Lower lobe of right lung (tissue), 2 donors: ENCODE measurements around the gene RFX3. TPM values are rescaled to one million over a fixed set of nuclear protein-coding genes. Genes with fewer than 3 reads are reported as not detected.

Experiments used
- ATAC-seq, 2 donors: fragments of 200-7000 bp; cut with Tn5 transposase; one replicate each; pipeline ENCODE4 v1.9.1; 2020 to 2022; ENCODE audit warnings: mild to moderate bottlenecking in 2 of 2, moderate library complexity in 2 of 2
- DNase-seq: peaks from one replicate; pipeline ENCODE4 v3.0.0-alpha.2; 2020
- H3K27ac ChIP-seq: fragments of 200-600 bp; one replicate; pipeline ENCODE4 v1.8.0; 2022
- H3K27me3 ChIP-seq: fragments of 200-600 bp; one replicate; pipeline ENCODE4 v1.8.0; 2022; ENCODE audit warnings: low read depth
- H3K36me3 ChIP-seq: fragments of 200-600 bp; one replicate; pipeline ENCODE4 v1.8.0; 2022; ENCODE audit warnings: mild to moderate bottlenecking
- H3K4me1 ChIP-seq: fragments of 200-600 bp; one replicate; pipeline ENCODE4 v1.8.0; 2022
- H3K4me3 ChIP-seq: fragments of 200-600 bp; one replicate; pipeline ENCODE4 v1.8.0; 2022; ENCODE audit warnings: mild to moderate bottlenecking
- H3K9me3 ChIP-seq: fragments of 200-600 bp; one replicate; pipeline ENCODE4 v1.8.0; 2022
- intact Hi-C: fragments of 100-400 bp; cut with DNase I; formaldehyde crosslinking; loops from one replicate; pipeline ENCODE4 v1.11.0; 2022
- long read RNA-seq: library from polyadenylated mRNA; unstranded; transcript quantifications from one replicate; pipeline ENCODE4 v2.0.0, GENCODE V29; 2021
- total RNA-seq: library from RNA; stranded (reverse); fragmentation: NEBNext Ultra II Directional; extraction: Animal tissue kit (Norgen Biotek cat#: 25700); gene quantifications from one replicate; pipeline ENCODE4 v1.2.1, GENCODE V29; 2021
- TF ChIP-seq, protein P1 (sequence below): fragments of 200-600 bp; IDR thresholded peaks from one replicate; pipeline ENCODE4 v1.8.0; 2022; ENCODE audit warnings: antibody characterized with exemption, mild to moderate bottlenecking
- donor health status: DM: no; HTN: yes; CAD: no; lungs with severe emphysema.

The RFX3 gene
- 25.4 TPM for total RNA-seq
- long read RNA-seq, full-length matches to known transcripts = 1 of 13 reads
- long read RNA-seq, partial matches to known transcripts = 2 of 13 reads
- long read RNA-seq, other reads (novel, unspliced or antisense) = 10 of 13 reads

DNA sequence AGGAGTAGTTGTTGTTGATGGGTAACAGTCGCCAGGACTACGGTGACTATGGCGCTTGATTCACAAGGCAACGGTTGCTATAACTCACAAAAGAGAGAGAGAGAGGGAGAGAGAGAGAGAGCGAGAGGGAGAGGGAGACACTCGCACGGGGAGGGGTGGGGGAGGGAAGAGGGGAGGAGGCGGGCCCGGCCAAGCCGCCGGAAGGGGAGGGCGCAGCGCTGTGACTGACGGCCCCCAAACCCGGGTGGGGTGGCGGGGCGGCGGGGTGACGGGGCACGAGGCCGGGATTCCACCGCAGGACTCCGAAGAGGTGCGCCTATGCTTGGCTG is at the start of gene RFX3:
Gene RFX3, minus strand, starts transcription at position 166 of the 329 bp plus-strand sequence. CDS start 130,413 bp downstream, outside the sequence.
- ATAC-seq = peak; percentile 95 to 97

DNA sequence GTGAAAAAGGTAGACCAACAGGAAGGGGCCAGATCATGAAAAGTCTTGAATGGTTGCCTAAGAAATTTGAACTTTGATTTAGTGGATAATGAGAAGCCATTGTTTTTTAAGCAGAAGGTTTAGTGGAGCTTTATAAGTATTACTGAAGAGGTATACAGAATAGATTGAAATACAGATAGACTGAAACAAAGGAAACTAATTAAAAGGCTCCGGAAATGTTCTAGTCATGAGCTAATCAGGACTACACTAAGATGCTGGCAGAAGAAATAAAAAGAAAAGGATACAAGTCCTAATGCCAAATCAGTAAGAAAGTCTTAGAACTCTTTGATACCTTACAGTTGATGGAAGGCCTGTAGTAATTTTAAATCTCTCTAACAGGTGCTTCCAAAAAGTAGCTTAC is 45.7 kb upstream of the RFX3 start:
- no peak overlapping the region for H3K27ac ChIP-seq
- H3K36me3 ChIP-seq = no peaks in the 10 kb centered on the region
- no peaks in the 10 kb centered on the region for H3K27me3 ChIP-seq
- TF ChIP-seq, protein P1, sequence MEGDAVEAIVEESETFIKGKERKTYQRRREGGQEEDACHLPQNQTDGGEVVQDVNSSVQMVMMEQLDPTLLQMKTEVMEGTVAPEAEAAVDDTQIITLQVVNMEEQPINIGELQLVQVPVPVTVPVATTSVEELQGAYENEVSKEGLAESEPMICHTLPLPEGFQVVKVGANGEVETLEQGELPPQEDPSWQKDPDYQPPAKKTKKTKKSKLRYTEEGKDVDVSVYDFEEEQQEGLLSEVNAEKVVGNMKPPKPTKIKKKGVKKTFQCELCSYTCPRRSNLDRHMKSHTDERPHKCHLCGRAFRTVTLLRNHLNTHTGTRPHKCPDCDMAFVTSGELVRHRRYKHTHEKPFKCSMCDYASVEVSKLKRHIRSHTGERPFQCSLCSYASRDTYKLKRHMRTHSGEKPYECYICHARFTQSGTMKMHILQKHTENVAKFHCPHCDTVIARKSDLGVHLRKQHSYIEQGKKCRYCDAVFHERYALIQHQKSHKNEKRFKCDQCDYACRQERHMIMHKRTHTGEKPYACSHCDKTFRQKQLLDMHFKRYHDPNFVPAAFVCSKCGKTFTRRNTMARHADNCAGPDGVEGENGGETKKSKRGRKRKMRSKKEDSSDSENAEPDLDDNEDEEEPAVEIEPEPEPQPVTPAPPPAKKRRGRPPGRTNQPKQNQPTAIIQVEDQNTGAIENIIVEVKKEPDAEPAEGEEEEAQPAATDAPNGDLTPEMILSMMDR = no peak
- no peak for ATAC-seq
- H3K9me3 ChIP-seq = no peaks in the 10 kb centered on the region
- no peak overlapping the region for H3K4me3 ChIP-seq
- DNase-seq = no peak
- intact Hi-C loops = no loop called here
- no peaks in the 10 kb centered on the region for H3K4me1 ChIP-seq

More for the DNA sequence above, at the start of gene RFX3:
- Histone ChIP-seq H3K4me1 (peaks cover 22% of the 10 kb centered on the region), H3K27ac (peak within 1 kb of the TSS; percentile 100), H3K36me3 (no peaks in the 10 kb centered on the region), H3K4me3 (peak within 1 kb of the TSS; percentile 76), H3K9me3 (no peaks in the 10 kb centered on the region), H3K27me3 (no peaks in the 10 kb centered on the region)
- intact Hi-C loops = no loop called here
- TF ChIP-seq, protein P1 = no peak
- DNase-seq = peak; percentile 93

DNA sequence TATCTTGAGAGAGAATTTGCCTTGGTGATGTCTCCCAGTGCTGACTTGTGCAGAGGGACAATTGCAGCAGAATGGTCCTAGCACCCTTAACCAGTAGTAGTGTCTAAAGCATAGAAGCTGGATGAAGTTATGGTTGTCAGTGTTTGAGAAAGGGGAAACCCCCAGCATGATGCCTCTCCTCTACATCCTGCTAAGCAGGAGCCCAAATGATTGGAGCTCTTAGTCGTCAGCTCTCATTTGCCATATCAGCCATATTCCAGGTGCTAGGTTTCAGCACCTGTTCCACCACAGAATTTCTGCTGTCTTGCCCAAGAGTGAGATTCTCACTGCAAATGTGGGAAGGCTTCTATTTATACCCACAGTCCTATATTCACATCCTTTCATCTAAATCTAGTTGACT is 43.7 kb upstream of the RFX3 start:
- intact Hi-C loops = no loop called here
- TF ChIP-seq, protein P1 = no peak
- no peak for ATAC-seq

DNA sequence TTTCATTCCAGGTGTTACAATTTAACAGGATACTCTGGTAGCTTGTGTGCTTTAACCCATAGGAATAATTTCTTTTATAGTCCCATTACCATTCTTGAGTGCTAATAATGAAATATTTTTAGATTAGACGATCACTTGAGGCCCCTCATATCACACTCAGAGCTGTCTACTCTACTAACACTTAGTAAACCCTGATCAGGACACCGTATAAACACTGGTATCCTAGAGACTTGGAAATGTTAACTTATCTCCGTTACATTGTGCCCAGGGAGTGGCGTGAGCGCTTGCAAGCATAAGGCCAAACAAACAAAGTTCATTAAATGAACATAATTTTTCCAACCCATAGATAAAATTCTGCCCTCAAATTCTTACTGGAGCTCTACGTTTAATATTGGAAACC is 42.2 kb upstream of the RFX3 start:
- H3K9me3 ChIP-seq = no peaks in the 10 kb centered on the region
- ATAC-seq = no peak
- H3K36me3 ChIP-seq = no peaks in the 10 kb centered on the region
- TF ChIP-seq, protein P1 = no peak
- H3K4me3 ChIP-seq = no peak overlapping the region
- DNase-seq = no peak
- H3K4me1 ChIP-seq = no peaks in the 10 kb centered on the region
- intact Hi-C loops = no loop called here
- no peaks in the 10 kb centered on the region for H3K27me3 ChIP-seq
- no peak overlapping the region for H3K27ac ChIP-seq

More for the DNA sequence above, 43.7 kb upstream of the RFX3 start:
- no peak for DNase-seq
- H3K4me1 ChIP-seq = no peaks in the 10 kb centered on the region
- no peak overlapping the region for H3K4me3 ChIP-seq
- no peak overlapping the region for H3K27ac ChIP-seq
- no peaks in the 10 kb centered on the region for H3K27me3 ChIP-seq
- no peaks in the 10 kb centered on the region for H3K36me3 ChIP-seq
- no peaks in the 10 kb centered on the region for H3K9me3 ChIP-seq

DNA sequence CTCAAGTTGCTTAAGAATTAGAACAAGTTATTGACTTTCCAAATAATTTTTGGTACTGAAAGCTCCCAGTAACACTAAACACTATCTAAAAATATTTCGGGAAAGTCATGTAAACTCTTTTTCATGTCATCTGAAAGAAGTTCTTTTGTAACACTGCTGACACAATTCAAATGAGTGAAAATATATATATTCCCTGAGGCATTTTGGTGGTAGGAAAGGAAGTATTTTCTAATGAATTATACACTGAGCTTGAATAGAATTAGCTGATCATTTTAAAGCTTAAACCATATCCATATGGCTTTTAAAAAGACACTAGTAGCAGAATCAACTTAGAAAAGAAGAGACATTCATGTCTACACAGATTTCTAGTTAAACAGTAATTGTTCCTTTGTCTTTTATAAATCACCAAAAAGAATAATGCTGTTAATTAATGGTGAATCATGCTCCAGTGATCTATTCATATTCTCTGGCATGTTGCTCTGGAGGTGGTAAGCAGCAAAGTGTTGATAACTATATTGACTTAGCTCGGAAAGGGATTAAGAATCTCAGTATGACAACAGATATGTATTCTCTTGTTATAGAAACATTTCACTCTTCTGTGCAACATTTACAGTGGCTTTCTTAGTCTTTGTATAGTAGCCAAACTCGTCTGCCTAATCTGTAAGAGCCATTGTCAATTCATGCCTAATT is 27.4 kb upstream of the RFX3 start:
- ATAC-seq = no peak
- Histone ChIP-seq H3K27me3 (no peaks in the 10 kb centered on the region), H3K36me3 (peaks cover 5% of the 10 kb centered on the region)

More for the DNA sequence above, 27.4 kb upstream of the RFX3 start:
- Histone ChIP-seq H3K4me3 (no peak overlapping the region), H3K9me3 (no peaks in the 10 kb centered on the region), H3K27ac (no peak overlapping the region), H3K4me1 (no peaks in the 10 kb centered on the region)
- DNase-seq = no peak
- intact Hi-C loops = no loop called here
- TF ChIP-seq, protein P1 = no peak
